GM18502 (cell line): Measurements from ENCODE around the gene KCNE3.
"Not testable (repeated sequence)": the region's sequence is repeated elsewhere in the genome, so short reads cannot be mapped to it uniquely, and the experiment has no call there.

ENCODE experiments used
- ATAC-seq: cut with Tn5 transposase; IDR thresholded peaks from one replicate; pipeline ENCODE4 v1.9.1; 2021; ENCODE audit warnings: mild to moderate bottlenecking; ENCODE audit not compliant: unreplicated experiment, poor library complexity

KCNE3 gene

DNA sequence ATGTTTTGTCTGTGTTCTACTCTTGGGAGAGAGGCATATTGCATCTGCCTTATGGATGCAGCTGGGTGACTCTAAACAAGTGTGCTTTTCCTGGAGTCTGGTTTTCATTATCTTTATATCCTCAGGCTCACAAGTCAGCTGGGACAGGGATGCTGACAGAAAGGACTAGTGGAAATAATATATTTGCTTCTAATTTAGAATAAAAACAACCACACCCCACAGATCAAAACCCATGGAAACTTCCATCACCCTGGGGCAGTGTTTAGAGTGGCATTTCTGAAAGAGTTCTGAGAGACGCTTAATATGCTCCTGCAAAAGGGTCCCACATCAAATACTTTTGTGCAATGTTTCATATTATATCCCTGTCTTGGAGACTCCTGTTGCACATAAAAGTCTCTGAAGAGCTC lies 20.8 kb downstream of the KCNE3 start:
- no peak for ATAC-seq

DNA sequence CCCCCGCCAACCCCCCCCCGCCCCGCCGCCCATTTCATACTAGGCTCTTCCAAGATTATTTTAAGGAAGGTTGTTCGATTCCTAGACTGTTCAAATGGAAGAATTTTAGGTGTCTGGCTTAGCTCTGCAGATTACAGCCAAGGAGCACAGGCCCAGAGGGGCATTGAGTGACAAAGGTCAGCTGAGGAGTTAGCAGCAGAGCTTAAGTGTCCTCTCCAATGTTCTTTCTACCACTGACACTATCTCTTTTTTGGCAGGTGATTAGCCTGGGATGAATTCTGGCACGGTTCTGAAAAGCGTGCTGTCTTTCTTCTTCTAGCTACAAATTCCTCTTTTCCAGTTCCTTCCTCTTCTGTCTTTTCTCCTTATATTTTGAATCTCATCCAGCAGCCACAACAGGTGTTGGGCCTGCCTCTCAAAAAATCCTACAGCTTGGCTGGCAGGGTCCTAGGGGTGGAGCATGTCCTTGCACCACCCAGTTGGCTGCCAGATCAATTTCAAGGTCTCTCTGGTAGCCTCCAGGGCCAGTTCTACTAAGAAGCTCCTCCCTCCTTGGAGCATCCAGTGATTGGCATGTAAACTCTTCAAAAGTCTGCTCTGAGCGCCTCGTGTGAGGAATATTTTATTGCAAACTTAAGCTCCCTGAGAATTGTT lies 23.0 kb downstream of the KCNE3 start:
- ATAC-seq, result no peak

GRCh38 chr11:74443071-74443864 lies 24.1 kb downstream of the KCNE3 start:
- no peak for ATAC-seq

- ATAC-seq, result no peak
Observed at GRCh38 chr11:74442636-74443035, 24.7 kb downstream of the KCNE3 start.

DNA sequence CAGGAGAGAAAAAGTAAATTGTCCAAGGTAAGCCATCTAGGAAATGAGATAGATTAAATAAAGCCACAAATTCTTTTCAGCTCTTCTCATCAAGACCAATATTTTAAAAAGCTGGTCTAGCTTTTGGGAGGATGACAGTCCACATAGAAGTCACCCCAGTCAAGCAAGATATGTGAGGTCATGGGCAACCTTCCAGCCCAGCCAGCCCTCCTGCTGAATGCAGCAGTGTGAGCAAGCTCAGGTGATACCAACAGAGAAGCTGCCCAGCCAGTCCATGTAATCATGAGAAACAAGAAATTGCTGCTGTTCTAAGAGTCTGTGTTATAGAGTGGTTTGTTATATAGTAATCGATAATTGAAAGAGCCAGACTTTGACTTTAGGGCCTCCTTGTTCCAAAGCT lies 28.7 kb downstream of the KCNE3 start:
- ATAC-seq, result no peak

GRCh38 chr11:74437441-74438042 lies 29.8 kb downstream of the KCNE3 start:
- no peak for ATAC-seq

DNA sequence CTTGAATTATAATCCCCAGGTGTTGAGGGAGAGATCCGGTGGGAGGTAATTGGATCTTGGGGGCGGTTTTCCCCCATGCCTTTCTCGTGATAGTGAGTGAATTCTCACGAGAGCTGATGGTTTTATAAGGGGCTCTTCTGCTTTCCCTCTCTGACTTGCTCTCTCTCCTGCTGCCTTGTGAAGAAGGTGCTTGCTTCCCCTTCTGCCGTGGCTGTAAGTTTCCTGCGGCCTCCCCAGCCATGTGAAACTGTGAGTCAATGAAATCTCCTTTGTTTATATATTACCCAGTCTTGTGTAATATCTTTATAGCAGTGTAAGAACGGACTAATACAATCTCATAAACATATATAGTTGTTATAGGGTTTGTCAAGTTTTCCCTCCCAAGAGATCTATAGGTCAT lies 32.8 kb downstream of the KCNE3 start:
- ATAC-seq, result no peak

DNA sequence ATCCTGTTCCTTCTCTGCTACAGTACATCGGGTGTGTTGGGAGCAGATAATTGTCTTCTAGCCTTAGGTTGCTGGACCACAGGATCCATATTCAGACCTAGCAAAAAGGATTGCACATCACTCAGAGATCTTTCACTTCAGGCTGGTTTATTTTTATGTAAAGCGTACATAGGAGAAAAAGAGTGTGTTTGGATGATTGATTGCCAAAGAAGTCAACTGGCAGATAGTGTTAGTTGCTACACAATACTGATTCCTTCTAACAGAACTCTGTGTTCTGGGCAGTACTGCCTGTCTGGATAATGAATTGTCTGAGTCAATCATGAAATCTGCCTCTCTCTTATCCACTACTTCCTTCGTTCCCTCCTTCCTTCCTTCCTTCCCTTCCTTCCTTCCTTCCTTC lies 38.1 kb downstream of the KCNE3 start:
- no peak for ATAC-seq

DNA sequence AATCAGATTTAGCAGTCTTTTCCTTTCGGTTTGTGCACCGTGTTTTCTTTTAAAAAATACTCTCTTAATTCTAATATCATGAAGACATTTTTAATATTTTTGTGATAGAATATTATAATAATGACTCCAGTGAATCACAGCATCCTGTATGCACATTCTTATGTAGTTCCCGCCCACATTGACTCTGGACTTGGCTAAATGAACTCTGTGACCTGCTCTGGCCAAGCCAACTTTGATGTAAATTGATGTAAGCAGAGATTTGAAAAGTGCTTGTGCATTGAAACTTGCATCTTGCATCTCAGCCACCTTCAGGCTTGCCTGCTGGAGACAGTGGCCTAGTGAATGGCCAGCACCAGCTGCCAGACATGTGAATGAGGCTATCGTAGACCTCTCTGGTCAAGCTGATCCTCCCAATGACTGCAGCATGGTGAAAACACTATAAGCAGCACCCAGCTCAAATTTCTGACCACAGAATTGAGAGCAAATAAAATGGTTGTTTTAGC lies 39.9 kb downstream of the KCNE3 start:
- no peak for ATAC-seq

GRCh38 chr11:74425100-74425499 lies 42.2 kb downstream of the KCNE3 start:
- no peak for ATAC-seq

DNA sequence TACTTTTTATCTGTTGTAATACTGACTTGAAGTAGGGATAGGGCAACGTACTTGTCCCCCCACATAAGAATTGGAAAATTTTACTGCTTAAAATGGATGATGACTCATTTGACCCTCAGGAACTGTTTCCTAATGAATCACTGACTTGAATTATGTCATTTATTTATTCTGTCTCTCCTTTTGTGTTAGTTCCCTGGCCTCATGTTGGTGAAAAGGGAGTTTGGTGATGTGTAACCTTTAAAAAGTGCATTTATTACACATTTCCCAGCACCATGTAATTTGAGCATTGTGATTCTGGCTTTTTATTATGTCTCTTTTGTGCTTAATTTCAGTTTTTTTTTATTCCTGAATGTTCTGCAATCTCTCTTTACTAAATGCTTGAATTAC lies 48.8 kb downstream of the KCNE3 start:
- no peak for ATAC-seq

DNA sequence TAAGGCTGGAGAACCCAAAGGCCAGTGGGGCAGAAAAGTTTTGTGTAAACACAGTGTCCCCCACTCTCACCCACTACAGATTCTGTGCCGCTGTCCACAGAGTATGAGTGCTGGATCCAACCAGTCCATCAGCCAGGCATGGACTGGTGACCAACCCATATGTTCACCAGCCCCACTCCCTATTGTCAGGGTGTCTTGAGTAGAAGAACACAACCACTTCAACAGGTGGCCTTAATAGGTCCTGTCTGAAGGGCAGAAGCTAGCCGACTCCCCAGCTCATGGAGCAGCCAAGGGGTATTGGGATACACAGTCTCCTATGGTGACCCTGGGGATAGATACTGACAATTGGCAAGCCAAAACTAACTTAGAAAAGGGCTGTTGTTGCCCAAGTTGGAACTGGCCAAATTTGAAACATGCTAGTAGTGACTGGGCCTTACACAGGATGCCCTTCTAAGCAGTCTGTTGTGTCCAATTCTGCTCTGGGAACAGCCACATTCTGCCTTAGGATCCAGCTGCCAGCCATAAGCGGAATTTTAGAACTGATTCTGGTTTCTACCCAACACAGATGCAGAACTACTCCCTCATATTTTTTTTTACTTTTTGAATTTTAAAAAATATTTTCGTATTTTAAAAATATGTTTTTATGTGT lies 49.4 kb downstream of the KCNE3 start:
- no peak for ATAC-seq

- ATAC-seq, result no peak
Observed at GRCh38 chr11:74417379-74417804, 50.0 kb downstream of the KCNE3 start.

DNA sequence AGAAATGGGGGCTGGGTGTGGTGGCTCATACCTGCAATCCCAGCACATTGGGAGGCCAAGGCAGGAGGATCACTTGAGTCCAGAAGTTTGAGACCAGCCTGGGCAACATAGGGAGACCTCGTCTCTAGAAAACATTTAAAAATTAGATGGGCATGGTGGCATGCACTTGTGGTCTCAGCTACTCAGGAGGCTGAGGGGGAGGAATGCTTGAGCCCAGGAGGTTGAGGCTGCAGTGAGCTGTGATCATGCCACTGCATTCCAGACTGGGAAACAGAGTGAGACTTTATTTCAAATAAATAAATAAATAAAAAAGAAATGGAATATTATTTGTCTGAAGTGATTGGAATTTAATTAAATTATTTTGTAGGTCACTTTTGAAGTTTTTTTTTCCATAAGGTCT lies 50.4 kb downstream of the KCNE3 start:
- not testable (repeated sequence) for ATAC-seq

- ATAC-seq, result no peak
Observed at GRCh38 chr11:74412733-74413359, 54.5 kb downstream of the KCNE3 start.

DNA sequence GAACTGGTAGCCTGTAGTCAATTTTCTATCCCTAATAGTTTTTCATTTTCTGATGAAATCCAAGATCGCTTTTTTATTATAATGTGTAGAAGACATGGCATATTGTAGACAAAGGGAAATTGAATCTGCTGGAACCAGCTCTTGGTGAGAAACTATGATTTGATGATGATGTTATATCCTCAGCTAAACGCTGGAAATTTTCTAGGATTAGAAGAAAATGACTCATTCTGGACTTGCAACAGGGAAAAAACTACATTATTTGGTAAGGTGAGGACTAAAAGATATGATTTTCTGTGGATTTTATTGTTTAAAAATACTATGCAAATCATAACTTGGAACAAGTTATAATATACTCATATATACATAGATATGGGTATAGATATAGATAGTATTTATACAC lies 55.0 kb downstream of the KCNE3 start:
- ATAC-seq, result no peak

- no peak for ATAC-seq
Observed at GRCh38 chr11:74409633-74410032, 57.7 kb downstream of the KCNE3 start.
